GM18520 (cell line): ENCODE results near the gene HEATR5A.
"Not testable (repeated sequence)": the region's sequence is repeated elsewhere in the genome, so short reads cannot be mapped to it uniquely, and the experiment has no call there.

Source experiments
- ATAC-seq: cut with Tn5 transposase; IDR thresholded peaks from one replicate; pipeline ENCODE4 v1.9.1; 2021; ENCODE audit not compliant: unreplicated experiment

Gene HEATR5A

DNA sequence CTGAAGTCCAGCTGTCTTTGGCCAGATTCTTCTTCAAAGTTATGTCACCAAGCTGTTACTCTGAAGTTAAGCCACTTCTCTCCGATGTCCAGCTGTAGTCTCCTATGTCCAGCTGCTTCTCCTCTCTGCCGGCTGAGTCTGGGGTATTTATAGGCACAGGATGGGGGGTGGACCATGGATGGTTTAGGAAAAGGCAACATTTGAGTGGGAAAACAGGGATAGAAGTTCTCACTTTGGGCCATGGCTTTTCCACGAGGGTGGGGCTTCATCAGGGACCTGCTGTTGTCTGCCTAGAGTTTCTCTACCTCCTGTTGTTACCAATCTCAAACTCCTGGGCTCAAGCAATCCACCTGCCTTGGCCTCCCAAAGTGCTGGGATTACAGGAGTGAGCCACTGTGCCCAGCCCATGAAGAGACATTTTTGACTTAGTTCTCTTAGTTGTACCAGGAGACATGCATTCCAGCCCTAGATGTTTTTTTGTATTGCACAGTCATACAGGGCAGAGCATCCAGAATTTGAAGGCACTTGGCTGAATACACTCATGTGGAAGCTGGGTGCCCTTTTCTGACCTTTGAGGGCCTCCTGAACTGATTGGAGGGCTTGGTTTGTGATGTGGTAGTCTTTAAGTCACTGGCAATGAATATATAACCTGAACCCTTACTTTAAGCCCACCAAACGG is 132.9 kb downstream of the HEATR5A start:
- no peak for ATAC-seq

DNA sequence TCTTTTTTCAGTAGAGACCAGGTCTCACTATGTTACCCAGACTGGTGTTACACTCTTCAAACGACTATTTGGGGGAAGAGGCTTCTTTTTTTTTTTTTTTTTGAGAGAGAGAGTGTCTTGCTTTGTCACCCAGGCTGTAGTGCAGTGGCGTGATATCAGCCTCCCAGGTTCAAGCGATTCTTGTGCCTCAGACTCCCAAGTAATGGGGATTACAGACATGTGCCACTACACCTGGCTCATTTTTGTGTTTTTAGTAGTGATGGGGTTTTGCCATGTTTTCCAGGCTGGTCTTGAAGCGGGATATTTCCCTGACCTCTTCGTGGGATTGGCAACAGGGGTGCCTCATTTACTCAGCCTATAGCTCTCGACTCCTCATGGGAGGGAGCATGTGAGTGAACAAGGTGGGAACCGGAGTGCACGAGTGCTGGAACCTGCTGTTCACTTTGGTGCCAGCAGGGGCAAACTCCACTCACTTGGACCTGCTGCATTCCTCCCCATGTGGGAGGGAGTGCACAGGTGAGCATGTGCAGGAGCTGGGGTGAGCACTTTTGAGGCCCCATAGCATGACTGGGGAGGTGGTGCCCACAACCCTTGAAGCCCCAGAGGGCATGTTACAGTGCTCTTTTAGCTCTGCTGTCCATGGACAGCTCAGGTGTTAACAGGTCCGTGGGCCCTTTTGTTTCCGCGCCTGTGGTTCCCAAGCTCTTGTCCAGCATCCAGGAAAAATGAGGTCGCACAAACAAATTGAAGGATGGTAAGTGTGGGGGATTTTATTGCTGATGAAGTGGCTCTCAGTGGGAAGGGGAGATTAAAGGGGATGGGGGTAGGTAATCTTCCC is 133.7 kb downstream of the HEATR5A start:
- no peak for ATAC-seq

DNA sequence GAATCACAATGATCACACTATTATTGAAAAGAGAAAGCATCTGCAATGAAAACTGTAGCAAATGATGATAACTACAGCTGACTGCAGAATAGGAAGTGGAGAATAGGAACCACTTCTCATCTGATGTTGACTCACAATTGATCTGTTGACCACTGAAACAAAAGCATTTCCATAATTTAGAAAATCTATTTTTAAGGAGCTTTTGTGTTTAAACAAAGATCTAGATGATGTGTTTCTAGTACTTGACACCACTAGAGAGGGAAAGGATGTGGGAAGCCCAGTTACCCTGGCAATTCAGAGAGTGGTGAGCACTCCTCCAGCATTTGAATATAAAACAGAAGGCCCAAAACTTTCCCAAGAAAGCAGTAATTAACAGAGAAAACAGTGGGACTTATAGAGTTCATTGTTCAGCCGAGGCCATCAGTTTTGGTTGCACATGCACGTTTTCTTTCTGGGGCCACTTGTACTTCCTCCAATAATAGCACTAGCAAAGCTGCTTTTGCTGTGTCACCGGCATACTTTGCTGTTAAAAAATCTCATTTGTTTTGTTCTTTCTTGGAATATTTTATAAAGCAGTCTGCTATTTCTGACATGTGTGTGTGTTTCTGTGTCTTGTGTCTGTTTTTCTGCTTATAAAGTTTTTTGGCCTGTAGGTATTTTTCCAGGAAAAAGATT is 136.6 kb downstream of the HEATR5A start:
- ATAC-seq = peak; percentile 72

DNA sequence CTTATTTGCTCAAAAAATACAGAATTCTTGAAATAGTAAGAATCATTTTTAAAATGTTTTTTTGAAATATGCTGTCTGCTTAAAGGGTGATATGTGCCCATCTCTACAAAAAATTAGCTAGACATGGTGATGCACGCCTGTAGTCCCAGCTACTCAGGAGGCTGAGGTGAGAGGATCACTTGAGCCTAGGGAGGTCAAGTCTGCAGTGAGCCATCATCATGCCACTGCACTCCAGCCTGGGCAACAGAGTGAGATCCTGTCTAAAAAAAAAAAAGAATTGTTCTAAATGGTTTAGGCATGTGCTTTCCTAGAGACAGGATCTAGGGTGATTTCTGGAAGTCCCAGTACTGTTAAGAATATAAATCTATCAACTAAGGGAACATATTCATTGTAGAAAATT is 137.2 kb downstream of the HEATR5A start:
- ATAC-seq = no peak

DNA sequence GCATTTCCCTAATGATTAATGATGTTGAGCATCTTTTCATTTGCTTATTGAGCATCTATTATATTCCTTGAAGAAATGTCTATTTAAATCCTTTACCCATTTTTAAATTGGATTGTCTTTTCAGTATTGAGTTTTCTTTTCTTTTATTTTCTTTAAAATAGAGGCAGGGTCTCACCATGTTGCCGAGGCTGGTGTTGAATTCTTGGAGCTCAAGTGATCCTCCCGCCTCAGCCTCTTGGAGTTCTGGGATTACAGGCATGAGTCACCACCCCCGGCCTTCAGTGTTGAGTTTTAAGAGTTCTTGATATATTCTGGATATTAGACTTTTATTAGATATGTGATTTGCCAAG is 139.5 kb downstream of the HEATR5A start:
- ATAC-seq = no peak

DNA sequence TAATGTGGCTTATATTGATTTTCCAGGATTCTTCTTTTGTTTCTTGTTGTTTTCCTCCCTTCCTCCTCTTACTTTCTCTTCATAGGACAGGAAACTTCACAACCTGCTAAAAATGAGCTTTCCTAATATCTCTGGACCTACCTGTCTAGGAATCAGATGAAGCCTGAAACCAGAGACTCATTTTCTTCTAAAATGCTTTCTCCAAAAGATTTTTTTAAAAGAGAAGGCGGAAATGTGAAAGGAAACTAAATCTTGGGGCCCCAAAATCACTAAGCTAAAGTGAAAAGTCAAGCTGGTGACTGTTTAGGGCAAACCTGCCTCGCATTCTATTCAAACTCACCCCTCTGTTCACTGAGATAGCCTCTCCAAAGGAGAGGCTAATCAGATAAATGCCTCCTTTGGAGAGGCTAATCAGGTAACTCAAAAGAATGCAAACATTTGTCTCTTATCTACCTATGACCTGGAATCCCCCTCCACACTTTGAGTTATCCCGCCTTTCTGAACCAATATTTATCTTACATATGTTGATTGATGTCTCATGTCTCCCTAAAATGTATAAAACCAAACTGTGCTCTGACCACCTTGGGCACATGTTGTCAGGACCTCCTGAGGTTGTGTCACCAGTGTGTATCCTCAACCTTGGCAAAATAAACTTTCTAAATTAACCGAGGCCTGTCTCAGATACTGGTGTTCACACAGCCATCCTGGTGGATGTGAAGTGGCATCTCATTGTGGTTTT is 140.0 kb downstream of the HEATR5A start:
- ATAC-seq = no peak

DNA sequence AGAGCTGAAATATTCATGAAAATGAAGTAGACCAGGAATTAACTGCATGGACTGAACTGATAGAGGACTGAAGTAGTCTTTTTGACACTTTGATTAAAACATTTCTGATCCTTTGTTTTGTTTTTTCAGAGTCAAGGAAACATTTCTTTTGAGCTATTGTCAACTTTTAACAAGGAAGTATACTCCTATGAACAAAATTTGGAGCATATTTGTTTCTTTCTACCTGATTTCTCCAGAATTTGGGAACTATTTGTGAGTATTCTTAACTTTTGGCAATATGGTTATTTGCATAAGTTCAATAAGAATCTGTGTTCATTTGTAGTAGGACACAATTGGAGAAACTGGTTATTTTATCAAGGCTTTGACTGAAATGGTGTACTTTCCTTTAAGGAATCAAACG is 141.5 kb downstream of the HEATR5A start:
- no peak for ATAC-seq

DNA sequence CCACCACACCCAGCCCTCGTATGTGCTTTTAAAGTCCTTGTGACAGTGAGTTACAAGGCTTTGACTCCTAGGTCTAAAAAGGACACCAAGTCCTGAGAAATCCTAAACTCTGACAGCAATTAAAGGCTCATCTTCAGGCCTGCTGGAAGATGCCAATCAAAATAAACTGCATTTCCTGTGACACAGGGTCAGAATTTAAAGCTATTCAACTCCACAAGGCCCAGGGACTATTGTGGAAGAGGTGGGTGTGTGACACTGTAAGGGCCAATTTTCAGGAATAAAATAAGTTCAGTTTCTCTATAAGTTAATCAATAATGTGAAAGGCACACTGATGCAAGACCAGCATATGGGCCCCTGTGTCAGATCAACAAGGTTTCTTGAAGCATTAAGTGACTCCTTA is 143.3 kb downstream of the HEATR5A start:
- no peak for ATAC-seq

DNA sequence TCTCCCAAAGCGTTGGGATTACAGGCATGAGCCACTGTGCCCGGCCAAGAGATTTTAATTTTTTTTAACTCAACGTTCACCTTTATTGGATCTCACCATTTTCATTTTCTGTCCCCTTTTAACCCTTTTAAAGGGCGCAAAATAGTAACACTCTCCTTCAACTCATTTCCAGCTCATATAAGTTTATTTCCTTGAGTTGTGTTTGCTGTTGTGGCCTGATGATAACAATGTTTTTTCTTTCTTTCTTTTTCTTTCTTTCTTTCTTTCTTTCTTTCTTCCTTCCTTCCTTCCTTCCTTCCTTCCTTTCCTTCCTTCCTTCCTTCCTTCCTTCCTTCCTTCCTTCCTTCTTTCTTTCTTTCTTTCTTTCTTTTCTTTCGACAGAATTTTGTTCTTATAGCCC is 143.9 kb downstream of the HEATR5A start:
- ATAC-seq = not testable (repeated sequence)

DNA sequence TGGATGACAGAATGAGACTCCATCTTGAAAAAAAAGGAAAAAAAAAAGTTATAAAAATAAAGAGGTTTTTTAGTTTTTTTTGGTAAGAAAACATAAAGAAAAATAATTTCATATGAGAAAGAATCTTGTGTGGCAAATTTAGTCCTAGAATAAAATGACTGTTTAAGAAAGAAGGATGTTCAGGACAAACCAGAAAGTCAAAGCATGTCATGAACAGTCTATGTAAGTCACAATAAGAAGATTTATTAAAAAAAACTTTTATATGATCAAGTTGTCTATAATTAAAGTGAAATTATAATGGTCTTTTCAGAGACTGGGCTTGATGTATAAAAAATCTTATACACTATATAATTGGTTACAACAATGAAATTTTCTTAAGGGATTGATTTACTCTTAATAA is 144.6 kb downstream of the HEATR5A start:
- ATAC-seq = no peak

DNA sequence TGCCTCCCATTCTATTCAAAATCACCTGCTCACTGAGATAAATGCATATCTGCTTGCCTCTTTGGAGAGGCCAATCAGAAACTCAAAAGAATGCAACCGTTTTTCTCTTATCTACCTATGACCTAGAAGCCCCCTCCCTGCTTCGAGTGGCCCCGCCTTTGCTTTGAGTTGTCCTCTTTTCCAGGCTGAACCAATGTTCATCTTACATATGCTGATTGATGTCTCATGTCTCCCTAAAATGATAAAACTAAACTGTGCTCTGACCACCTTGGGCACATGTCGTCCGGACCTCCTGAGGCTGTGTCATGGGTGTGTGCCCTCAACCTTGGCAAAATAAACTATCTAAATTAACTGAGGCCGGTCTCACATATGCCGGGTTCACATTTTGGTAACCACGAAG is 148.7 kb downstream of the HEATR5A start:
- no peak for ATAC-seq

DNA sequence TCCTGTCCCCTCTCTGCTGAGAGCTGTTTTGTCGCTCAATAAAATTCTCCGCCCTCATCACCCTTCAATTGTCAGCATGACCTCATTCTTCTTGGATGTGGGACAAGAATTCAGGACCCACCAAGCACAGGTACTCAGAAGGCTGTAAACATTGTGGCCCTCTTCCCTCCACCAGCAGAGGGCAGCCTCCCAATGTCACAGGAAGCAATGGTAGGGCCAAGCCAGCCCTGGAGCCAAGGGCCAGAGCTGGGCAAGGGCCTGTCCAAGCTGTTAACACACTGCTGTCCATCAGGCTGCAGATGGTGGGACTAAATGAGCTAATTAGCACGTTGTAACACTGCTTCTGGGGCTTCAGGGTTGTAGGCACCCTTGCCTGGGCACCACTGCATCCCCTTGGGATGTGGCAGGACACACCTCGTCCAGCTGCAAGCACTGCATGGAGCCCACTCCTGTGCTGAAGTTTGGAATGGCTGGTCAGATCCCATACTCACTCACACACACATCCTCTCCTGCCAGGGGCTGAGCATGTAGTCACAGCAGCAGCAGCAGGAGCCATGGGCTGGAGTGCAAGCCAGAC is 150.1 kb downstream of the HEATR5A start:
- no peak for ATAC-seq

DNA sequence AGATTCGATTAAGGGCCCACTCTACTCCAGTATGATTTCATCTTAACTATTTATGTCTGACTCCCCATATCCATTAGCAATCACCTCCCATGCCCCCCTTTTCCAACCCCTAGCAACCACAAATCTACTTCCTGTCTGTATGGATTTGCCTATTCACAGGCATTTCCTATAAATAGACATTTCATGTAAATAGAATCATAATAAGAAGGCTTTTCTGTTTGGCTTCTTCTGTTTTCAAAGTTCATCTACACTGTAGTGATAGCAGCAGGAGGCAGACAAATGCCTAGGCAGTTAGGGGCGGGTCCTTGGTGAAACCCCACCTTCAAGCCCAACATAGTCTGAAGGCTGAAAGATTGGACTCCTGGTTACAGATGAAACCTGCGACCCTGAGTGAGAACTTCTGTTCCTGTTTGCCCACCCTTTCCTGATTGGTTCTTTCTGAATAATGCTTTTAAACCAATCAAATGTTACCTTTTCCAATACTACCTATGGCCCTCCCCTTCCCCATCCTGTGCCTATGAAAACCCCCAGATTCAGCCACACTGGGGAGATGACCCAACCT is 150.6 kb downstream of the HEATR5A start:
- ATAC-seq = no peak

DNA sequence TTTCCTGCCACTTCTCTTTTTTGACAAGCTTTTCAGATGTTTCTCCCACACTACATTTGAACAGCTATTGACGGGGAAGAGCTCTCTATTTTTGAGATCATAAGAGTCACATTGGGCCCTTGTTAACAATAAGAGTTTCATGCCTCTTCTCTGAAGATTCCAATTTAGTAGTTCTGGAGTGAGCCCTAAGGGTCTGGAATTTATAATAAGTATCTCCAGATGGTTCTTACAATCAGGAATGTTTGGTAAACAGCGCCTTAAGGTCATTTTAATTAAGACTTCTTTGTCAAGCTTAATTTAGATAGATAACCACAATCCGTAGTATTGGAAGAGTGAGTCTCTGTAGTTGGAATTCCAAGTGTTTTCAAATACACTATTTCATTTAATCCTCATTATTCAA is 152.1 kb downstream of the HEATR5A start:
- ATAC-seq = no peak

DNA sequence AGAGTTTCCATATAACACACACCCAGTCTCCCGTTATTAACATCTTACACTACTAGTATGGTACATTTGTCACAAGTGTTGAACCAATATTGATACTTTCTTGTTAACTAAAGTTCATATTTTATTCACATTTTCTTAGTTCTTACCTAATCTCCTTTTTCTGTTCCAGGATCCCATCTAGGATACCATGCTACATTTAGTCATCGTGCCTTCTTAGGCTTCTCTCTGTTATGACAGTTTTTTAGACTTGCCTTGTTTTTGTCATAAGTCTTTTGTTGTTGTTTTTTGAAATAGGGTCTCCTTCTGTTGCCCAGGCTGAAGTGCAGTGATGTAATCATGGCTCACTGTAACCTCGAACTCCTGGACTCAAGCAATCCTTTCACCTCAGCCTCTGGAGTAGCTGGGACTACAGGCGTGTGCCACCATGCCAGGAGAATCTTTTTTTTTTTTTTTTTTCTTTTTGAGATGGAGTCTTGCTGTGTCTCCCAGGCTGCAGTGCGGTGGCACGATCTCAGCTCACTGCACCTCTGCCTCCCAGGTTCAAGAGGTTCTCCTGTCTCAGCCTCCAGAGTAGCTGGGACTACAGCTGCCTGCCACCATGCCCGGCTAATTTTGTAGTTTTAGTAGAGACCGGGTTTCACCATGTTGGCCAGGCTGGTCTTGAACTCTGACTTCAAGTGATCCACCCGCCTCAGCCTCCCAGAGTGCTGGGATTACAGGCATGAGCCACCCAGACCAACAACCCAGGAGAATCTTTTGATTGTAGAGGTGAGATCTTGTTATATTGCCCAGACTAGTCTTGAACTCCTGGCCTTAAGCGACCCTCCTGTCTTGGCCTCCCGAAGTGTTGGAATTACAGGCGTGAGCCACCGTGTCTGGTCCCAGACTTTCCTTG is 153.7 kb downstream of the HEATR5A start:
- ATAC-seq = no peak

DNA sequence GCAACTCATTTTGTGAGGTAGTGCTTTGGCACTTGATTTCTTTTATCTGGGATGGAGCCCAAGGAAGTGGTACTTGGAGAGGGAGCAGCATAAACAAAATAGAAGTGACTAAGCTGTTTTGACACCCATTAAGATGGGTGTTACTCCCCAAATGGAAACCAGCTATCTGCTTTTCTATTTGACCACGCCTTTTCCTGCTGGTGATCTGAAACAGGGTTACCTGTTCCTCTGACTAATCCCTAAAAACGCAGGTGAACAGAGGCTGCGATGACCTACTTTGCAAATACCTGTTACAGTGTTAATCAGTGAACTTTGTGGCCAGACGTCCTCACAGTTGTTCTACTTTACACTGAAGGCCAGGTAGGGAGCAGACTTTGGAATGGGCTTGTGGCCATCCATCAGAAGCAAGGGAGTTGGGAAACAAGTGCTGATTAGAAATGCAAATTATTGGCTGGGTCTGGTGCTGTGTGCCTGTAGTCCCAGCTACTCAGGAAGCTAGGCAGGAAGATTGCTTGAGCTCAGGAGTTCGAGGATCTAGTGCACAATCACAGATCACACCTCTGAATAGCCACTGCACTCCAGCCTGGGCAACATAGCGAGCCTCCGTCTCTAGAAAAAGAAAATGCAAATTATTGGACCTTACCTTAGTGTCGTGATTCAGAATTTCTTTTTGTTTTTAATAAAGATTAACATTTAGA is 154.5 kb downstream of the HEATR5A start:
- no peak for ATAC-seq

DNA sequence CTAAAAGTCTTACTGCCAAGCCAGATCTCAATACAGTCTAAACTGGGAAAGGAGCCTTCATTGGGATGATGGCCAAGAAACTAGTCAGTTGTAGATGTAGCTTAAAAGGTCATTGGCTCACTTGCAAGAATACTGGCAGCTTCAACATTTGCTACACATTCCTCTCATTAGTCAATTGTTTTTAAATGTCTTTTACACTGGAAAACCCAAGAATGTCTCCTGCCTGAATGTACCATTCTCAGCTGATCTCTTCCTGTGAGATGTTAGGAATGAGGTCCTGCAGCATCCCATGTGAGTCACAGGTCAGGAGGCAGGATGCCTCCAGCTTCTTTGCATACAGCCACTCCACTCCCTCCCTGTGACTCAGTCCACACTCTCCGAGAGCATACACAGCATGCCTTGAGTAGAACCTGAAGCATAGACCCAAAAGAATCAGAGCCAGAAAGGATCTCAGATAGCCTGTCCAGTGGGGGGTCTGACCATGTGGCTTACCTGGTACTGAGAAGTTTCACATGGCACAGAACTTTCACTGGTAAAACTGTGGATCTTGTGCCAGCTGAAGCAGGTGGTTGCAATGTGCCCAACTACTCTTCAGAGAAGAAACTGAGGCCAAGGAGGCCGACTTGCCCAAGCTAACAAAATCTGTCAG is 156.7 kb downstream of the HEATR5A start:
- ATAC-seq = no peak

DNA sequence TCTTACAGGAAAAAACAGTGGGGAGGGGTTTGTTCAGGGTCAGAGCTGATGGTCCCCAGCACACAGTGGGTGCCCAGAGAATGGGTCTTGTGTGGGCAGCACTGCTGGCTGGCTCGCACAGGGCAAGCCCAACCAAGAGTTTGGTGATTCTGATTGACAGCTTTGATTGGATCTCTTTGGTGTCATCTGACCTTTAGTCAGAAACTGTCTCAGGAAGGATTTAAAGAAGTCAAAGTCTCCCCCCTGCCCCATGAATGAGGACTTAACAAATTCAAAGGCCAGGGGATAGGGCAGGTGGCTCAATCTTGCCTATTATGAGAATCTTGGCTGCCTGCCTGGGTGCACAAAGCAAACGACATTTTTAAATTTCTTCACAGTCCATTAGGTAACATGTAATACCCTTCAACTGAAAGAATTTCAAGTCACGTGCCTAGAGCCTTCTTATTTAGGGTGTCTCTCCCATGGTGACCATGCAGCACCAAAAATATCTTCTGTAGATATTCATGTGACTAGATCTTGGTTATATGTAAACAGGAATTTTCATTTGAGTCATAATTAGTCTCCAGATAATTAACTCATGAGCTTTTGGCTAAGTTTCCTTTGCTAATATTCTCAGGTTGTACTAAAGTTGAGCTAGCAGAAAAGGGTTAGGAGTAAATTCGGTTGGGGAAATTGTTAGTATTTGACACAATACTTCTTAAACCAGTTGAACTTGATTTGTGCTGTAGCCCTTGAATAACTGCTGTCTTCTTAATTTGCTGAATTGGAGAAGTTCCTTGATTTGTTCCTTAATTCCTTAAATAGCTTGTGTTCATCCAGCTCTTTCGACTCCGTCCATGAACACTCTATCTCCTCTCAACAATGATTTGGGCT is 158.3 kb downstream of the HEATR5A start:
- ATAC-seq = no peak
